Aorta (tissue), 5 donors: ENCODE measurements around the gene GRID2IP. TPM values are rescaled to one million over a fixed set of nuclear protein-coding genes. Genes with fewer than 3 reads are reported as not detected.
"Not testable (repeated sequence)": the region's sequence is repeated elsewhere in the genome, so short reads cannot be mapped to it uniquely, and the experiment has no call there.

ENCODE experiments used
- ATAC-seq: fragments of 200-7000 bp; cut with Tn5 transposase; one replicate; pipeline ENCODE4 v1.9.1; 2022; ENCODE audit warnings: moderate library complexity; ENCODE audit not compliant: low FRiP score
- DNase-seq, 2 donors: peaks; one replicate each; pipeline ENCODE4 v3.0.0-alpha.2; 2020
- H3K27ac ChIP-seq, 2 donors: one replicate each; pipeline ENCODE4 v1.5.1; 2013; ENCODE audit warnings: low read length in 2 of 2, mild to moderate bottlenecking in 2 of 2, moderate library complexity in 2 of 2, control low read depth in 1 of 2, inconsistent platforms in 1 of 2, low read depth in 1 of 2
- H3K27me3 ChIP-seq, 2 donors: one replicate each; pipeline ENCODE4 v1.6.1; 2013; ENCODE audit warnings: control low read depth in 1 of 2, low read length in 1 of 2, mild to moderate bottlenecking in 1 of 2, moderate library complexity in 1 of 2; ENCODE audit not compliant: insufficient read depth in 2 of 2, control insufficient read depth in 1 of 2
- H3K36me3 ChIP-seq, 2 donors: one replicate each; pipeline ENCODE4 v1.6.1; 2013; ENCODE audit warnings: control low read depth in 1 of 2, low read length in 1 of 2, mild to moderate bottlenecking in 1 of 2; ENCODE audit not compliant: insufficient read depth in 2 of 2, control insufficient read depth in 1 of 2
- H3K4me1 ChIP-seq, 2 donors: one replicate each; pipeline ENCODE4 v1.6.1; 2013; ENCODE audit warnings: low read length in 2 of 2, control low read depth in 1 of 2, mild to moderate bottlenecking in 1 of 2, moderate library complexity in 1 of 2; ENCODE audit not compliant: insufficient read depth in 2 of 2, control insufficient read depth in 1 of 2
- H3K4me3 ChIP-seq, 2 donors: one replicate each; pipeline ENCODE4 v1.5.1; 2013; ENCODE audit warnings: low read length in 2 of 2, control low read depth in 1 of 2, mild to moderate bottlenecking in 1 of 2
- H3K9me3 ChIP-seq: one replicate; pipeline ENCODE4 v1.6.1; 2013; ENCODE audit warnings: mild to moderate bottlenecking, low read length; ENCODE audit not compliant: control insufficient read depth
- WGBS, 2 donors: extraction: QIAGEN DNeasy Blood & Tissue Kit; methylation state at CpG; one replicate each; pipeline ENCODE4 v1.1.7; 2013; 5-methylcytosine and 5-hydroxymethylcytosine counted together
- intact Hi-C, 2 donors: fragments of 100-400 bp; cut with DNase I; formaldehyde crosslinking; loops; one replicate each; pipeline versions ENCODE4 v1.14.2 to v1.15.0; 2022
- polyA plus RNA-seq, 2 donors: library from polyadenylated mRNA; stranded (reverse); fragments of 200-250 nt; gene quantifications; one replicate each; pipeline ENCODE4 v1.2.3, GENCODE V29; 2013
- total RNA-seq, 2 donors: library from RNA; stranded (reverse); fragmentation: NEBNext Ultra II Directional; extraction: Animal tissue kit (Norgen Biotek cat#: 25700); gene quantifications; one replicate each; pipeline ENCODE4 v1.2.1, GENCODE V29; 2021
- donor health status: healthy with polysubstance abuse.
- donor health status: Bipolar disorder and iron deficiency.
- donor health status: DM: no; HTN: no; CAD: no.
- donor health status: DM: no; HTN: no; CAD: no.
- donor health status: DM: yes; HTN: yes; CAD: no.

The GRID2IP gene
- total and polyA plus RNA-seq, 4 donors, result 0.16 to 0.39 (median 0.25) TPM; not detected in 1

- Histone ChIP-seq H3K27ac (no peak overlapping the region), H3K4me1 (no peaks in the 10 kb centered on the region), H3K9me3 (no peaks in the 10 kb centered on the region), H3K27me3 (no peaks in the 10 kb centered on the region), H3K4me3 (no peak overlapping the region), H3K36me3 (no peaks in the 10 kb centered on the region)
- intact Hi-C loops, result no loop called here
- 89 to 95% methylated on average over 6 of the region's 6 CpGs for WGBS, 2 donors
- ATAC-seq (no peak), DNase-seq (no peak)
These were observed 100.0 kb downstream of the GRID2IP start for GRCh38 chr7:6451224-6451705.

GRCh38 chr7:6450591-6450990 lies 100.7 kb downstream of the GRID2IP start:
- H3K9me3 ChIP-seq, ATAC-seq, H3K4me3 ChIP-seq, intact Hi-C loops, H3K4me1 ChIP-seq, H3K27me3 ChIP-seq, H3K27ac ChIP-seq, H3K36me3 ChIP-seq: not testable (repeated sequence)
- WGBS, 2 donors, result 88 to 89% methylated on average over 8 to 10 of the region's 10 CpGs
- DNase-seq, result peak; percentile 44 to 47

- H3K36me3 ChIP-seq, H3K27ac ChIP-seq, intact Hi-C loops, ATAC-seq, H3K9me3 ChIP-seq, H3K27me3 ChIP-seq, H3K4me1 ChIP-seq, H3K4me3 ChIP-seq: not testable (repeated sequence)
- WGBS, 2 donors, result 85 to 86% methylated on average over 7 to 11 of the region's 11 CpGs
- peak; percentile 49 to 53 for DNase-seq
These were observed 101.4 kb downstream of the GRID2IP start for GRCh38 chr7:6449884-6450283.

DNA sequence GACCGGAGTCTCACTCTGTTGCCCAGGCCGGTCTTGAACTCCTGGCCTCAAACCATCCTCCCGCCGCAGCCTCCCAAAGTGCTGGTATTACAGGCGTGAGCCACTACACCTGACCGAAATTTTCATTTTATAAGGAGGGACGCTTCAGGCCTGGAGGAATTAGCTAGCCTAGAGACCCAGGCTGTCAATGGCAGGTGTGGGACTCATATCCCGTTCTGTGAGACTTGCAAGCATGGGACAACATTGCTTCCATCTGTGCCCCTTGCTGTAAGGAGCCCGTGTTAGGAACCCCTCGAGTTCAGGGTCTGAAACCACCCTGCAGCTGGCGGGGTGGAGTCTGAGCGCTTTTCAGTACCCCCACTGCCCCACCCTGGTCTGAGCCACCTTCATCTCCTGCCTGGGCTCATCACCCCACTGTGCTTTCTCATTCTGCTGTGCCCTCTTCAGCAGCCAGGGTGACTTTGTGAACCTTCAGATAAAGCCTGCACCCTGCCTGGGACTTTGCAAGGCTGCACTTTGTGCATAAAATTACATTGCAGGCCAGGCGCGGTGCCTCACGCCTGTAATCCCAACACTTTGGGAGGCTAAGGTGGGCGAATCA lies 102.2 kb downstream of the GRID2IP start:
- H3K9me3 ChIP-seq, result no peaks in the 10 kb centered on the region
- H3K4me3 ChIP-seq, result no peak overlapping the region
- no peak overlapping the region for H3K27ac ChIP-seq
- peak; percentile 42 to 72 for DNase-seq
- ATAC-seq, result no peak
- 85 to 88% methylated on average over 16 of the region's 16 CpGs for WGBS, 2 donors
- H3K36me3 ChIP-seq, result no peaks in the 10 kb centered on the region
- intact Hi-C loops, result no loop called here
- no peaks in the 10 kb centered on the region for H3K4me1 ChIP-seq
- no peaks in the 10 kb centered on the region for H3K27me3 ChIP-seq

DNA sequence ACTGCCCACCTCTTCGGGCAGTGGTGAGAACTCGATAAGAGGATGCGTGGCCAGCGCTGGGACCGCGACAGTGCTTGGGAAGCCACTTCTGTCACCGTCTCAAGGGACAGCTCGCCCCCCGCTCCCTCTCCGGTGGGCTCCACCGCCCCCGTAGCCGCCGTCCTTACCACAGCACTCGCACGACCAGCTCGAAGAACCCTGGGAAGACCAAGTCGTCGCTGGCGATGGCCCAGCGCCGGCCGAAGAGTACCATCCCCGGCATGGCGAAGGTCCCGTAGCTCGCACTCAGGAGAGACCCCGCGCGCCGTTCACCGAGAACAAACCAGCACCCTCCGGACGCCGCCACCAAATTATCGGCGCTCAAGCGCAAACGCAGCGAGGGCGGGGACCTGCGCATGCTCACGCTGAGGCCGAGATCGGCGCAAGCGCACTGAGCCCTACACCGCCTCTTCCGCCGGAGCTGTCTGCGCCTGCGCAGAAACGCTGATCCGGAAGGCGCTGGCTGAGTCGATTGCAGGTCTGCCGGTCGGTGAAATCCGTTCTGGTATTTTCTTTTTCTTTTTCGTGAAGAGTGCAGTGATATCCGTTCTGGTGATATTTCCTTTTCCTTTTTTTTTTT lies 103.6 kb downstream of the GRID2IP start, which contains the start of gene DAGLB:
Gene DAGLB (minus strand): TSS at position 374 of the 619 bp plus-strand sequence. CDS start 112 bp downstream, at position 262.
- Histone ChIP-seq H3K36me3 (no peaks in the 10 kb centered on the region), H3K4me3 (peak within 1 kb of the TSS; percentile 60 to 66), H3K9me3 (no peaks in the 10 kb centered on the region), H3K27me3 (no peaks in the 10 kb centered on the region), H3K27ac (peak within 1 kb of the TSS in 1 of 2 donors; percentile 55), H3K4me1 (no peaks in the 10 kb centered on the region)
- ATAC-seq, result peak; percentile 94
- DNase-seq, result peak; percentile 96 to 99
- intact Hi-C loops, result no loop called here
- 0% methylated on average over 61 of the region's 61 CpGs for WGBS, 2 donors

Other genes with a start within 250 kb of the GRID2IP start
- gene FAM220A, start 202.5 kb downstream of the GRID2IP start, total RNA-seq, result 10 to 100 TPM; 12.0 to 12.1 TPM
- 10 to 100 TPM; 10.8 to 14.0 TPM for gene FAM220A, start 202.5 kb downstream of the GRID2IP start, polyA plus RNA-seq
- gene RAC1, start 176.9 kb downstream of the GRID2IP start, total RNA-seq, result 100 to 1,000 TPM; 216 to 217 TPM
- 100 to 1,000 TPM; 234 to 235 TPM for gene RAC1, start 176.9 kb downstream of the GRID2IP start, polyA plus RNA-seq
- gene DAGLB, start 103.5 kb downstream of the GRID2IP start, total RNA-seq, result 10 to 100 TPM; 15.5 to 19.7 TPM
- 10 to 100 TPM in 1 of 2 donors, 1 to 10 TPM in 1; 3.6 to 18.0 TPM for gene DAGLB, start 103.5 kb downstream of the GRID2IP start, polyA plus RNA-seq
- gene KDELR2, start 67.3 kb downstream of the GRID2IP start, total RNA-seq, result 100 to 1,000 TPM; 137 to 138 TPM
- 100 to 1,000 TPM; 100 to 131 TPM for gene KDELR2, start 67.3 kb downstream of the GRID2IP start, polyA plus RNA-seq
- 10 to 100 TPM; 33.8 to 36.2 TPM for gene ZDHHC4, start 26.0 kb upstream of the GRID2IP start, total RNA-seq
- 10 to 100 TPM; 48.7 to 49.8 TPM for gene ZDHHC4, start 26.0 kb upstream of the GRID2IP start, polyA plus RNA-seq
- 10 to 100 TPM; 22.1 to 27.0 TPM for gene INTS15, start 38.6 kb upstream of the GRID2IP start, total RNA-seq
- gene INTS15, start 38.6 kb upstream of the GRID2IP start, polyA plus RNA-seq, result 10 to 100 TPM; 12.8 to 28.8 TPM
- gene ZNF853, start 64.1 kb upstream of the GRID2IP start, total RNA-seq, result 10 to 100 TPM; 10.9 to 12.2 TPM
- gene ZNF853, start 64.1 kb upstream of the GRID2IP start, polyA plus RNA-seq, result 1 to 10 TPM; 4.6 to 5.0 TPM
- 10 to 100 TPM; 24.2 to 42.0 TPM for gene ZNF316, start 85.9 kb upstream of the GRID2IP start, total RNA-seq
- 10 to 100 TPM in 1 of 2 donors, 1 to 10 TPM in 1; 5.6 to 29.1 TPM for gene ZNF316, start 85.9 kb upstream of the GRID2IP start, polyA plus RNA-seq
- 10 to 100 TPM; 23.5 to 26.7 TPM for gene ZNF12, start 155.5 kb upstream of the GRID2IP start, total RNA-seq
- gene ZNF12, start 155.5 kb upstream of the GRID2IP start, polyA plus RNA-seq, result 10 to 100 TPM in 1 of 2 donors, 1 to 10 TPM in 1; 8.9 to 17.0 TPM
- gene RSPH10B2, start 202.6 kb upstream of the GRID2IP start, total RNA-seq, result under 1 TPM; 0.21 to 0.39 TPM
- gene RSPH10B2, start 202.6 kb upstream of the GRID2IP start, polyA plus RNA-seq, result not detected